ENCODE results near the gene FILIP1L. TPM values are rescaled to one million over a fixed set of nuclear protein-coding genes. Genes with fewer than 3 reads are reported as not detected.

Gene FILIP1L
- total RNA-seq, 1 donor from 2014 or later = 1.5 TPM

- Mint-ChIP-seq H3K4me1 (peaks cover 3% of the 10 kb centered on the region), H3K27me3 (no peaks in the 10 kb centered on the region), H3K9me3 (no peaks in the 10 kb centered on the region), H3K27ac (no peak overlapping the region), H3K4me3 (no peak overlapping the region), H3K36me3 (ENCODE audit: low read depth) (no peaks in the 10 kb centered on the region)
- CTCF ChIA-PET = no interaction called here
- TF ChIP-seq CTCF (IDR thresholded peaks at IDR 0.05) = no peak
- ATAC-seq (ENCODE audit: low read depth) = no peak
- intact Hi-C loops (cut with micrococcal nuclease) = no loop called here
- POLR2A ChIA-PET = no interaction called here
- no peak for DNase-seq
Measured at GRCh38 chr3:100024520-100025303, 89.6 kb downstream of the FILIP1L start.

GRCh38 chr3:100023595-100023994, 90.7 kb downstream of the FILIP1L start:
- Mint-ChIP-seq H3K4me1 (no peaks in the 10 kb centered on the region), H3K9me3 (no peaks in the 10 kb centered on the region), H3K36me3 (ENCODE audit: low read depth) (no peaks in the 10 kb centered on the region), H3K4me3 (no peak overlapping the region), H3K27me3 (no peaks in the 10 kb centered on the region), H3K27ac (no peak overlapping the region)
- ATAC-seq (ENCODE audit: low read depth) (no peak), DNase-seq (no peak)
- POLR2A ChIA-PET = no interaction called here
- no peak for TF ChIP-seq CTCF (IDR thresholded peaks at IDR 0.05)
- CTCF ChIA-PET = no interaction called here
- intact Hi-C loops (cut with micrococcal nuclease) = no loop called here

GRCh38 chr3:100023150-100023549, 91.2 kb downstream of the FILIP1L start:
- ChIA-PET POLR2A (no interaction called here), CTCF (no interaction called here)
- intact Hi-C loops (cut with micrococcal nuclease) = no loop called here
- TF ChIP-seq CTCF (IDR thresholded peaks at IDR 0.05) = no peak
- H3K27me3 Mint-ChIP-seq = no peaks in the 10 kb centered on the region
- no peaks in the 10 kb centered on the region for H3K9me3 Mint-ChIP-seq
- no peaks in the 10 kb centered on the region for H3K36me3 Mint-ChIP-seq (ENCODE audit: low read depth)
- no peak for ATAC-seq (ENCODE audit: low read depth)
- H3K4me1 Mint-ChIP-seq = no peaks in the 10 kb centered on the region
- no peak for DNase-seq
- no peak overlapping the region for H3K4me3 Mint-ChIP-seq
- no peak overlapping the region for H3K27ac Mint-ChIP-seq

GRCh38 chr3:100022506-100022905, 91.8 kb downstream of the FILIP1L start:
- DNase-seq = no peak
- Mint-ChIP-seq H3K27ac (no peak overlapping the region), H3K4me1 (no peaks in the 10 kb centered on the region), H3K9me3 (no peaks in the 10 kb centered on the region), H3K27me3 (no peaks in the 10 kb centered on the region), H3K4me3 (no peak overlapping the region), H3K36me3 (ENCODE audit: low read depth) (no peaks in the 10 kb centered on the region)
- ChIA-PET CTCF (no interaction called here), POLR2A (no interaction called here)
- intact Hi-C loops (cut with micrococcal nuclease) = no loop called here
- no peak for TF ChIP-seq CTCF (IDR thresholded peaks at IDR 0.05)
- no peak for ATAC-seq (ENCODE audit: low read depth)

- no peaks in the 10 kb centered on the region for H3K27me3 Mint-ChIP-seq
- DNase-seq (no peak), ATAC-seq (ENCODE audit: low read depth) (no peak)
- H3K36me3 Mint-ChIP-seq (ENCODE audit: low read depth) = no peaks in the 10 kb centered on the region
- ChIA-PET POLR2A (no interaction called here), CTCF (interaction anchor here (0.9 kb wide), 1 partner anchor 23 kb away, joined by 3 read pairs; no protein-coding TSS in a partner anchor)
- H3K9me3 Mint-ChIP-seq = no peaks in the 10 kb centered on the region
- no peaks in the 10 kb centered on the region for H3K4me1 Mint-ChIP-seq
- no peak for TF ChIP-seq CTCF (IDR thresholded peaks at IDR 0.05)
- H3K27ac Mint-ChIP-seq = no peak overlapping the region
- intact Hi-C loops (cut with micrococcal nuclease) = no loop called here
- no peak overlapping the region for H3K4me3 Mint-ChIP-seq
Measured at GRCh38 chr3:100020876-100021644, 93.2 kb downstream of the FILIP1L start.
